ENCODE measurements around the gene PWWP2B. TPM values are rescaled to one million over a fixed set of nuclear protein-coding genes. Genes with fewer than 3 reads are reported as not detected.

The PWWP2B gene
- total and polyA plus RNA-seq, 10 donors = 22.5 to 50.0 (median 28.0) TPM

DNA sequence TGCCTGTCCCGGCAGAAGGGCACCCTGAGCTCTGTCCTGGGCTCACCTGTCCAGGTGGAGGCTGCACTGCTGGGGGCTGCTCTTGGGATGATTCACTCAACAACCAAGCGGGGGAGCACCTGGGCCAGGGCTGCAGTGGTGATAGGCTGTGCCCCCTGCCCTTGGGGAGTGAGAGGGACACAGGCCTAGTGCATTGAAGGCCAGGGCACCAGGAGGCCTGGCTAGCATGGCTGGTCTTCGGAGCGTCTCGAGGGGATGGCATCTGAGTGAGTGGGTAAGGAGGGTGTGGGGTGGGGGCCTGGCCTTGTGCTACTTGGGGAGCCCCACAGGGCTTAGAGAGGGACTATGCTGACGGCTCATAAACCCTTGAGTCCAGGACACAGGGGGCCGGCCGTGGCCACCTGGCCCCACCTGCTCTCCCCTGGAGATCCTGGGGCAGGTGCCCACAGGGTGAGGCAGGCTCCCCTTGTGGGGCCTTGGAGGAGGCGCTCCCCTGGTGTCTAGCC, 3.1 kb downstream of the PWWP2B start:
- peak; percentile 81 for DNase-seq
- Histone ChIP-seq H3K9me3 (no peaks in the 10 kb centered on the region), H3K4me1 (peaks cover 42 to 90% (median 79%) of the 10 kb centered on the region in 6 donors), H3K27ac (peak overlapping the region; percentile 72 to 99 (median 94)), H3K27me3 (replicated peaks in 1 of 7) (peaks cover 0 to 6% (median 0%) of the 10 kb centered on the region in 7 donors), H3K4me3 (peak overlapping the region in 1 of 8 donors; percentile 20), H3K36me3 (peaks cover 0 to 38% (median 9%) of the 10 kb centered on the region in 6 donors)
- intact Hi-C loops (cut with DNase I; ENCODE audit: low total_unique reads) = no loop called here
- TF ChIP-seq CTCF (IDR thresholded peaks at IDR 0.05 in 8 of 11, conservative IDR thresholded peaks at IDR 0.05 in 3 of 11) (no peak), POLR2AphosphoS5 (IDR thresholded peaks at IDR 0.05) (no peak), POLR2A (IDR thresholded peaks at IDR 0.05) (no peak)
- 67 to 86% (median 72%) methylated on average over 5 to 9 of the region's 9 CpGs for WGBS, 5 donors

- peak; percentile 86 for DNase-seq
These were observed 3.6 kb downstream of the PWWP2B start for GRCh38 chr10:132400547-132401151.

DNA sequence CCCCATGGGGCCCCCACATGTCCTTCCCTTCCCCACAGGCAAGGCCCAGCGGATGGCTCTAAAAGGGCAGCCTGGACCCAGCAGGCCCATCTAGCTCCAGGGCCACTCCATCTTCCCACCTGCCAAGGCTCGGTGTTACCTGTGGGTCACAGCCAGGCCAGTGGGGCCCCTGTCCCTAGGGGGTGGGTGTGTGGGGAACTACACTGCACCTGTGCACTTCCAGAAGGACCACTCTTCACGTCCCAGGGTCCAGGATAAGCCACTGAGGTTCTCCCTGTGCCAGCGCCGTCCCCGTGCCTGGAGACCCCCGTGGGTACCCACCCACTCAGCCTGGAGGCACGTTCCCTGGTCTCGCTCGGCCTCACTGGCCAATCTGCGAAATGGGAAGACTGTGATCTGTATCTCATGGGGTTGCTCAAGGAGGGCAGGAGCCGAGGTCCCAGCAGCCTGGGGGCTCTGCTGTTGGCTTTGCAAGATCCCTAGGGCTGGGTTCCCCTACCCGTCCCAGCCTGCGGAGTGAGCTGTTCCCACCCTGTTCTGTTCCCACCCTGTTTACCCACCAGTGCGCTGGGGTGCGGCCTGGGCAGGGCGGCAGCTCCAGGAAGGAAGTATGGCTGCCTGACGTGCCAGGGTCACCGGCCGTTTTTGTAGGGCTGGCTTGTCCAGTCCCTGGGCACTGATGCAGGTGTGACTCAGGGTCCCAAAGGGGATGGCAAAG, 4.6 kb downstream of the PWWP2B start:
- TF ChIP-seq CTCF (IDR thresholded peaks at IDR 0.05 in 8 of 11, conservative IDR thresholded peaks at IDR 0.05 in 3 of 11) (no peak), POLR2AphosphoS5 (IDR thresholded peaks at IDR 0.05) (peak; percentile 80 to 90 (median 88)), POLR2A (IDR thresholded peaks at IDR 0.05) (peak in 1 of 3 donors; percentile 47)
- H3K27ac ChIP-seq = peak overlapping the region; percentile 72 to 99 (median 94)
- peak overlapping the region in 1 of 8 donors; percentile 20 for H3K4me3 ChIP-seq
- H3K9me3 ChIP-seq = no peaks in the 10 kb centered on the region
- H3K4me1 ChIP-seq = peaks cover 37 to 93% (median 77%) of the 10 kb centered on the region in 6 donors
- WGBS, 5 donors = 50 to 66% (median 65%) methylated on average over 18 to 20 of the region's 20 CpGs
- peak; percentile 89 for DNase-seq
- no peaks in the 10 kb centered on the region for H3K27me3 ChIP-seq (replicated peaks in 1 of 7)
- H3K36me3 ChIP-seq = peaks cover 3 to 53% (median 24%) of the 10 kb centered on the region in 6 donors
- intact Hi-C loops (cut with DNase I; ENCODE audit: low total_unique reads) = no loop called here

More at GRCh38 chr10:132400547-132401151, 3.6 kb downstream of the PWWP2B start:
- Histone ChIP-seq H3K9me3 (no peaks in the 10 kb centered on the region), H3K27ac (peak overlapping the region; percentile 72 to 99 (median 94)), H3K4me1 (peaks cover 39 to 90% (median 76%) of the 10 kb centered on the region in 6 donors), H3K36me3 (peaks cover 0 to 43% (median 15%) of the 10 kb centered on the region in 6 donors), H3K27me3 (replicated peaks in 1 of 7) (peaks cover 0 to 6% (median 0%) of the 10 kb centered on the region in 7 donors), H3K4me3 (peak overlapping the region in 1 of 8 donors; percentile 20)
- intact Hi-C loops (cut with DNase I; ENCODE audit: low total_unique reads) = no loop called here
- 27 to 49% (median 36%) methylated on average over 12 to 17 of the region's 17 CpGs for WGBS, 5 donors
- TF ChIP-seq CTCF (IDR thresholded peaks at IDR 0.05 in 8 of 11, conservative IDR thresholded peaks at IDR 0.05 in 3 of 11) (peak in 1 of 11 experiments; percentile 2), POLR2A (IDR thresholded peaks at IDR 0.05) (no peak), POLR2AphosphoS5 (IDR thresholded peaks at IDR 0.05) (peak; percentile 55 to 77 (median 75))
